AG04449 (cell line): ENCODE data around the gene CCDC186.
"Not testable (repeated sequence)": the region's sequence is repeated elsewhere in the genome, so short reads cannot be mapped to it uniquely, and the experiment has no call there.

ENCODE experiments used
- CTCF ChIA-PET: fragments of 350-600 bp; formaldehyde crosslinking; extraction: SDS; loops from one replicate; lab custom pipeline; 2021; ENCODE audit warnings: antibody characterized with exemption; lab: Yijun Ruan, JAX
- POLR2A ChIA-PET: fragments of 400-600, 350-600 bp; formaldehyde crosslinking; extraction: SDS; loops from one replicate; lab custom pipeline; 2020; ENCODE audit warnings: antibody characterized with exemption, inconsistent platforms; lab: Yijun Ruan, JAX
- DNase-seq: peaks from one replicate; pipeline ENCODE4 v3.0.0-alpha.2; 2010; ENCODE audit warnings: low read depth, low spot score
- H3K4me3 ChIP-seq: 2 replicates; pipeline ENCODE4 v1.5.1; 2011; ENCODE audit warnings: low read depth, mild to moderate bottlenecking, control low read depth, low read length
- TF ChIP-seq, protein P1 (sequence below): IDR thresholded peaks from one replicate; pipeline ENCODE4 v1.5.1; 2011; ENCODE audit warnings: mild to moderate bottlenecking, moderate library complexity, low read length, control low read depth, inconsistent platforms; ENCODE audit not compliant: insufficient read depth; ENCODE audit errors: missing control alignments

Gene CCDC186

DNA sequence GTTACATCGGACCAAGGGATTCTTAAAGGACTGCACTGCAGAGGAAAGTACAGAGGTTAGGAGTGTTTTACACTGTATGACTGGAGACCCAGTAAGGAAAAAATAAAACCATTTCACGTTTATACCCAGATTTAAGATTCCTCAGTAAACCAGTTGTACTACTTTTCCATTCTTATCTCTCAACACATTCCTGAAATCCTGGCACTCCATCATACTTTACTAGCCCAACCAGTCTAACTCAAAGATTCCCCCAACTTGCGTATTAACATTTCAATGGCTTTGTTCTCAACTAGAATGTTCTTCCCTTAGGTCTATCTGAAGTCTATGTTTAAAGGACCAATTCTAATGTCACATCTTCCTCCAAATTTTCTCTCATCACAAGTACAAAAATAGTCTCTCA lies 8.0 kb downstream of the CCDC186 start:
- POLR2A ChIA-PET: interaction anchor here (0.6 kb wide), 1 partner anchor 59 kb away, joined by 3 read pairs; no protein-coding TSS in a partner anchor
- DNase-seq: no peak
- TF ChIP-seq, protein P1, sequence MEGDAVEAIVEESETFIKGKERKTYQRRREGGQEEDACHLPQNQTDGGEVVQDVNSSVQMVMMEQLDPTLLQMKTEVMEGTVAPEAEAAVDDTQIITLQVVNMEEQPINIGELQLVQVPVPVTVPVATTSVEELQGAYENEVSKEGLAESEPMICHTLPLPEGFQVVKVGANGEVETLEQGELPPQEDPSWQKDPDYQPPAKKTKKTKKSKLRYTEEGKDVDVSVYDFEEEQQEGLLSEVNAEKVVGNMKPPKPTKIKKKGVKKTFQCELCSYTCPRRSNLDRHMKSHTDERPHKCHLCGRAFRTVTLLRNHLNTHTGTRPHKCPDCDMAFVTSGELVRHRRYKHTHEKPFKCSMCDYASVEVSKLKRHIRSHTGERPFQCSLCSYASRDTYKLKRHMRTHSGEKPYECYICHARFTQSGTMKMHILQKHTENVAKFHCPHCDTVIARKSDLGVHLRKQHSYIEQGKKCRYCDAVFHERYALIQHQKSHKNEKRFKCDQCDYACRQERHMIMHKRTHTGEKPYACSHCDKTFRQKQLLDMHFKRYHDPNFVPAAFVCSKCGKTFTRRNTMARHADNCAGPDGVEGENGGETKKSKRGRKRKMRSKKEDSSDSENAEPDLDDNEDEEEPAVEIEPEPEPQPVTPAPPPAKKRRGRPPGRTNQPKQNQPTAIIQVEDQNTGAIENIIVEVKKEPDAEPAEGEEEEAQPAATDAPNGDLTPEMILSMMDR: no peak
- no peak overlapping the region for H3K4me3 ChIP-seq
- CTCF ChIA-PET: no interaction called here

DNA sequence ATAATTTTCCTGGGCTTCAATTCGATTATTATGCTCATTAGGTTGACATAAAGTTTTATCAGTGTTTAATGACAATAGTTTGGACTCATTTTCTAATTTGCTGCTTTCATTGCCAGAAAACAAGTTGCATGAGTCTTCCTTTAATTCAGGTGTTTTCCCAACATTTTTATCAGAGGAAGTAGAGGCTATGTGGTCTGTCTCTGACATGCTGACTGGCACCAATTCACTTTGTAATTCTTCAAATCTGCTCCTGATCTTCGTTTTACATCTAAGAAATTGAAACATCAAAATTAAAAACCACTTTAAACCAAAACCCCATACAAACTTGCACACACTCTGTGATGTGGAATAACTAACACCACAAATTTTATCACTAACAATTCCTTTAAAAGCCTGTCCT lies 10.9 kb downstream of the CCDC186 start:
- H3K4me3 ChIP-seq: no peak overlapping the region
- POLR2A ChIA-PET: no interaction called here
- CTCF ChIA-PET: interaction anchor here (1.0 kb wide), 1 partner anchor 9 kb away, joined by 3 read pairs; no protein-coding TSS in a partner anchor
- DNase-seq: no peak
- TF ChIP-seq, protein P1: no peak

DNA sequence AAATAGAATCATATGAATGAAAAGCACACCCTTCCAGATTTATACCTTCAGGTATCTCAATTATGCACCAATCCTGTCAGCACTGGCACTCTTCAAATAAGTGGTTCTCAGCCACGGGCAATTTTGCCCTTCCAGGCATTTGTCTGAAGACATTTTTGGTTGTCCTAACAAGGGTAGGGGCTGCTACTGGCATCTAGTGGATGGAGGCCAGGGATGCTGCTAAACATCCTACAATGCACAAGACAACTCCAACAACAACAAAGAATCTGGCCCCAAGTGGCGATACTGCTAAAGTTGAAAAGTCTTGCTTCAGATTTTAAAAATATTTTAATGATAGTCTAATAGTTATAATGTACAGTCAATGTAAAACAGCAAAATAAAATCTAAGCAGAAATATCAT lies 16.1 kb downstream of the CCDC186 start:
- TF ChIP-seq, protein P1: no peak
- POLR2A ChIA-PET: no interaction called here
- CTCF ChIA-PET: no interaction called here

DNA sequence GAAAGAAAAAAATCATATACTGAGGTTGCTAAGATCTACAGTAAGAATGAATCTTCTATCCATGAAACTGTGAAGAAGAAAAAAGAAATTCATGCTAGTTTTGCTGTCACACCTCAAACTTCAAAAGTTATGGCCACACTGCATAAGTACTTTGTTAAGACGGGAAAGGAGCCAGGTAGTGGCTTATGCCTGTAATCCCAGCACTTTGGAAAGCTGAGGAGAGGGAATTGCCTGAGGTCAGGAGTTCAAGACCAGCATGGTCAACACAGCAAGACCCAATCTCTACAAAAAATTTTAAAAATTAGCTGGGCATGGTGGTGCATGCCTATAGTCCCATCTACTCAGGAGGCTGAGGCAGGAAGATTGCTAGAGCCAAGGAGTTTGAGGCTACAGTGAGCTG lies 22.1 kb downstream of the CCDC186 start:
- no peak overlapping the region for H3K4me3 ChIP-seq
- ChIA-PET CTCF (no interaction called here), POLR2A (no interaction called here)
- TF ChIP-seq, protein P1: no peak
- no peak for DNase-seq

More for the DNA sequence above, 16.1 kb downstream of the CCDC186 start:
- DNase-seq: no peak
- H3K4me3 ChIP-seq: no peak overlapping the region

DNA sequence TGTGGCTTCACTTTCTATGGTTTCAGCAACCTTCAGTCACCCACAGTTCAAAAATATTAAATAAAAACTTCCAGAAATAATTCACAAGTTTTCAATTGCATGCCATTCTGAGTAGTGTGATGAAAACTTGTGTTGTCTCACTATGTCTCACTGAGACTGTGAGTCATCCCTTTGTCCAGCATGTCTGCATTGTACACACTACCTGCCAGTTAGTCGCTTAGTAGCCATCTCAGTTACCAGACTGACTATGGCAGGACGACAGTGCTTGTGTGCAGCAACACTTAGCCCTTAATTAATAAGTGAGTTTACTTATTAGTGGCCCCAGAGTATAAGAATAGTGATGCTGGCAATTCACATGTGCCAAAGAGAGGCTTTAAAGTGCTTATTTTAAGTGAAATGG lies 22.5 kb downstream of the CCDC186 start:
- TF ChIP-seq, protein P1: no peak
- no peak overlapping the region for H3K4me3 ChIP-seq
- ChIA-PET POLR2A (no interaction called here), CTCF (interaction anchor here (1.0 to 1.5 kb wide), 2 partner anchors 8 to 152 kb away, joined by 3 read pairs; no protein-coding TSS in a partner anchor)
- DNase-seq: peak; percentile 42

DNA sequence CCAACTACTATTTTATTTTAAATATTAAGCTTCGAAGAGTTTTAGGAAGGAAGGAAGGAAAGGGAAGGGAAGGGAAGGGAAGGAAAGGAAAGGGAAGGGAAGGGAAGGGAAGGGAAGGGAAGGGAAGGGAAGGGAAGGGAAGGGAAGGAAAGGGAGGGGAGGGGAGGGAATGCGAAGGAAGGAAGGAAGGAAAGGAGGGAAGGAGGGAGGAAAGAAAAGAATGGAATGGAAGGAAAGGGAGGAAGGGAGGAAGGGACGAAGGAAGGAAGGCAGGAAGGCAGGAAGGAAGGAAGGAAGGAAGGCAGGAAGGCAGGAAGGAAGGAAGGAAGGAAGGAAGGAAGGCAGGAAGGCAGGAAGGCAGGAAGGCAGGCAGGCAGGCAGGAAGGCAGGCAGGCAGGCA lies 24.5 kb downstream of the CCDC186 start:
- DNase-seq, POLR2A ChIA-PET, H3K4me3 ChIP-seq, CTCF ChIA-PET: not testable (repeated sequence)

DNA sequence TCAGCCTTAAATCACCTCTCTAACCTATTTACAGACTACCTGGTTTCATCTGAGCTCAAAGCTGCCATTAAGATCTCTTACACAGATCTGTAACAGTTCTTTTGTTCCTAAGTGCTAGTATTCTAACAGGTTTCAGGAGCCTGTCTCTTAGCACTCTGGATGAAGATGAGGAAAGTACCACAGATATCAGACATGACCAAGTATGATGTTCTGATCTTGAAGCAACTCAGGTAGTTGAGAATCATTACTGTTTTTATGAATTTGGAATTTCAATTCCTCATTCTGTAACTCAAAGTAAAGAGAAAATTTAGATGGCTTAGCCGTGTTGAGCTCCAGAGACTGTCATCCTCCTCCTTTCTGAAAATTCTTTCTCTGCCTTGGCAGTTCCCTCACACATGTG lies 30.8 kb downstream of the CCDC186 start:
- DNase-seq: no peak
- no peak overlapping the region for H3K4me3 ChIP-seq
- TF ChIP-seq, protein P1: no peak
- ChIA-PET POLR2A (no interaction called here), CTCF (no interaction called here)
